H9 (cell line): ENCODE data around the gene ENTPD6. TPM values are rescaled to one million over a fixed set of nuclear protein-coding genes. Genes with fewer than 3 reads are reported as not detected.

Experiments
- DNase-seq: peaks from one replicate; pipeline ENCODE4 v3.0.0-alpha.2; 2017
- H2AFZ ChIP-seq: one replicate; pipeline ENCODE4 v1.6.1; 2013; ENCODE audit warnings: mild to moderate bottlenecking, low read length, control low read depth, moderate library complexity
- H2AK5ac ChIP-seq: 2 replicates; pipeline ENCODE4 v1.6.1; 2013; ENCODE audit warnings: low read length, control low read depth, mixed read lengths; ENCODE audit not compliant: insufficient read length
- H2BK120ac ChIP-seq: one replicate; pipeline ENCODE4 v1.6.1; 2013; ENCODE audit warnings: low read depth, mild to moderate bottlenecking, low read length, control low read depth, inconsistent platforms; ENCODE audit not compliant: poor library complexity, severe bottlenecking
- H2BK12ac ChIP-seq: 2 replicates; pipeline ENCODE4 v1.6.1; 2013; ENCODE audit warnings: low read length, control low read depth, mixed read lengths, low read depth; ENCODE audit not compliant: insufficient read length
- H2BK15ac ChIP-seq: 2 replicates; pipeline ENCODE4 v1.6.1; 2013; ENCODE audit warnings: low read depth, low read length, control low read depth
- H2BK20ac ChIP-seq: one replicate; pipeline ENCODE4 v1.6.1; 2013; ENCODE audit warnings: low read depth, mild to moderate bottlenecking, low read length, control low read depth, inconsistent platforms; ENCODE audit not compliant: poor library complexity, severe bottlenecking
- H2BK5ac ChIP-seq: 2 replicates; pipeline ENCODE4 v1.6.1; 2013; ENCODE audit warnings: low read length, control low read depth, mixed read lengths; ENCODE audit not compliant: insufficient read length
- H3K14ac ChIP-seq: 2 replicates; pipeline ENCODE4 v1.6.1; 2013; ENCODE audit warnings: low read length, control low read depth; ENCODE audit not compliant: insufficient read depth
- H3K18ac ChIP-seq: 2 replicates; pipeline ENCODE4 v1.6.1; 2013; ENCODE audit warnings: low read depth, mild to moderate bottlenecking, mixed read lengths, low read length, control low read depth; ENCODE audit not compliant: insufficient read length
- H3K23ac ChIP-seq: 2 replicates; pipeline ENCODE4 v1.6.1; 2013; ENCODE audit warnings: low read length, control low read depth, mixed read lengths, low read depth; ENCODE audit not compliant: insufficient read length
- H3K23me2 ChIP-seq: 2 replicates; pipeline ENCODE4 v1.6.1; 2013; ENCODE audit warnings: low read depth, mild to moderate bottlenecking, mixed read lengths, low read length, control low read depth; ENCODE audit not compliant: insufficient read length, poor library complexity, severe bottlenecking
- H3K27ac ChIP-seq: 2 replicates; pipeline ENCODE4 v1.5.1; 2013; ENCODE audit warnings: low read length, control low read depth, mixed read lengths, low read depth; ENCODE audit not compliant: insufficient read length
- H3K27me3 ChIP-seq: 2 replicates; pipeline ENCODE4 v1.6.1; 2013; ENCODE audit warnings: low read length, control low read depth, inconsistent platforms; ENCODE audit not compliant: insufficient read depth
- H3K4ac ChIP-seq: 2 replicates; pipeline ENCODE4 v1.6.1; 2013; ENCODE audit warnings: low read depth, mild to moderate bottlenecking, control low read depth, inconsistent platforms, low read length, moderate library complexity
- H3K4me1 ChIP-seq: 2 replicates; pipeline ENCODE4 v1.6.1; 2013; ENCODE audit warnings: low read length, control low read depth, inconsistent platforms; ENCODE audit not compliant: insufficient read depth
- H3K4me2 ChIP-seq: 2 replicates; pipeline ENCODE4 v1.6.1; 2013; ENCODE audit warnings: low read length, control low read depth, mixed read lengths; ENCODE audit not compliant: insufficient read length, insufficient read depth
- H3K56ac ChIP-seq: 2 replicates; pipeline ENCODE4 v1.6.1; 2013; ENCODE audit warnings: low read depth, mild to moderate bottlenecking, mixed read lengths, low read length, control low read depth; ENCODE audit not compliant: insufficient read length
- H3K79me1 ChIP-seq: 2 replicates; pipeline ENCODE4 v1.6.1; 2013; ENCODE audit warnings: low read depth, mild to moderate bottlenecking, moderate library complexity, low read length, control low read depth, inconsistent platforms; ENCODE audit not compliant: insufficient read depth, poor library complexity, severe bottlenecking
- H3K79me2 ChIP-seq: 2 replicates; pipeline ENCODE4 v1.6.1; 2013; ENCODE audit warnings: low read length, control low read depth, inconsistent platforms; ENCODE audit not compliant: insufficient read depth
- H3K9ac ChIP-seq: 2 replicates; pipeline ENCODE4 v1.6.1; 2013; ENCODE audit warnings: low read length, control low read depth, mixed read lengths; ENCODE audit not compliant: insufficient read length; ENCODE audit errors: extremely low read depth
- H3K9me3 ChIP-seq: one replicate; pipeline ENCODE4 v1.6.1; 2013; ENCODE audit warnings: low read depth, low read length, inconsistent platforms; ENCODE audit not compliant: control insufficient read depth
- H3T11ph ChIP-seq: one replicate; pipeline ENCODE4 v1.6.1; 2013; ENCODE audit warnings: mild to moderate bottlenecking, low read length, control low read depth, inconsistent platforms
- H4K20me1 ChIP-seq: one replicate; pipeline ENCODE4 v1.6.1; 2013; ENCODE audit not compliant: control insufficient read depth, insufficient read length, insufficient read depth
- H4K5ac ChIP-seq: 2 replicates; pipeline ENCODE4 v1.6.1; 2013; ENCODE audit warnings: low read depth, mild to moderate bottlenecking, mixed read lengths, low read length, control low read depth; ENCODE audit not compliant: insufficient read length
- H4K8ac ChIP-seq: replicated peaks from 2 replicates; pipeline ENCODE4 v1.6.1; 2013; ENCODE audit warnings: low read length, control low read depth, mixed read lengths, low read depth; ENCODE audit not compliant: insufficient read length
- H4K91ac ChIP-seq: 2 replicates; pipeline ENCODE4 v1.6.1; 2013; ENCODE audit warnings: low read depth, mild to moderate bottlenecking, moderate library complexity, mixed read lengths, low read length, control low read depth; ENCODE audit not compliant: insufficient read length
- H3K27ac Mint-ChIP-seq, 3 experiments: 2 replicates in 2 of 3; 3 replicates in 1 of 3; pipeline ENCODE4 v1.8.0; 2020 to 2021; ENCODE audit warnings: mixed read lengths in 3 of 3, mild to moderate bottlenecking in 1 of 3, moderate library complexity in 1 of 3
- H3K27me3 Mint-ChIP-seq: 2 replicates; pipeline ENCODE4 v1.8.0; 2021; ENCODE audit warnings: low read depth, mild to moderate bottlenecking, moderate library complexity, mixed read lengths
- H3K36me3 Mint-ChIP-seq, 3 experiments: 2 replicates in 2 of 3; 3 replicates in 1 of 3; pipeline ENCODE4 v1.8.0; 2020 to 2021; ENCODE audit warnings: low read depth in 3 of 3, mixed read lengths in 3 of 3; ENCODE audit not compliant: insufficient read depth in 1 of 3
- H3K4me1 Mint-ChIP-seq, 2 experiments: 2 replicates each; pipeline ENCODE4 v1.8.0; 2020; ENCODE audit warnings: mixed read lengths in 2 of 2
- H3K4me3 Mint-ChIP-seq, 2 experiments: 2 replicates in 1 of 2; 3 replicates in 1 of 2; pipeline ENCODE4 v1.8.0; 2020 to 2021; ENCODE audit warnings: mild to moderate bottlenecking in 2 of 2, mixed read lengths in 2 of 2, moderate library complexity in 1 of 2
- H3K9me3 Mint-ChIP-seq, 2 experiments: 2 replicates in 1 of 2; 3 replicates in 1 of 2; pipeline ENCODE4 v1.8.0; 2020; ENCODE audit warnings: mild to moderate bottlenecking in 2 of 2, mixed read lengths in 2 of 2, moderate library complexity in 1 of 2
- WGBS: extraction: QIAGEN DNeasy Blood & Tissue Kit; methylation state at CpG from one replicate; pipeline ENCODE4 v1.1.7; 2013; ENCODE audit warnings: missing lambda C conversion rate, low lambda C conversion rate, mixed read lengths; ENCODE audit not compliant: insufficient read length; ENCODE audit errors: extremely low coverage; 5-methylcytosine and 5-hydroxymethylcytosine counted together
- total RNA-seq: library from RNA; stranded (reverse); gene quantifications from 2 replicates; pipeline ENCODE4 v1.2.1, GENCODE V29; 2021
- TF ChIP-seq, protein P1 (sequence below): fragments of 200-600 bp; sonication (generic); conservative IDR thresholded peaks from 3 replicates; pipeline ENCODE4 v1.8.0; 2021; ENCODE audit warnings: antibody characterized with exemption, mild to moderate bottlenecking

Gene ENTPD6
- total RNA-seq, 1 experiment from 2014 or later = 57.4 TPM

DNA sequence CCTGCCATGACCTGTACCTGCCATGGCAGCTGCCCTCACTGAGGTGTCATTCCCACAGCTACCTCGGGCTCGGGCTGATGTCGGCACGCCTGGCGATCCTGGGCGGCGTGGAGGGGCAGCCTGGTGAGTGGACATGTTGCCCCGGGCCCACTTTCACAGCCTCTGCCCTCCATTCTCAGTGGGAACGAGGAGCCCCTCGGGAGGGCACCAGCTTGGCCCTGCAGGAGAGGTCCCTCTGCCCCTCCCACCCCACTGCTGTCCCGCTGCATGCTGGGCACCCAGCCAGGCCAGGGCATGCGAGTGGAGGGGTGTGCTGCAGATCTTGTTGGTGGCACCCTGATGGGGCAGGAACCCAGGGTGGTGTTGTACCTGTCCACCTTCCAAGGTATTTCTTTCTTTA, 23.0 kb downstream of the ENTPD6 start:
- Mint-ChIP-seq H3K27me3 (no peaks in the 10 kb centered on the region), H3K9me3 (no peaks in the 10 kb centered on the region), H3K4me1 (peaks cover 13 to 15% of the 10 kb centered on the region in 2 experiments), H3K4me3 (no peak overlapping the region), H3K36me3 (peaks cover 5 to 55% (median 20%) of the 10 kb centered on the region in 3 experiments; a peak in 6 of 7 replicates), H3K27ac (no peak overlapping the region)
- H2AK5ac ChIP-seq = no peak overlapping the region
- no peaks in the 10 kb centered on the region for H4K20me1 ChIP-seq
- H3K4me1 ChIP-seq = no peaks in the 10 kb centered on the region
- no CpG with 5 or more reads among the region's 12 CpGs for WGBS
- no peak overlapping the region for H2BK12ac ChIP-seq
- H4K91ac ChIP-seq = no peak overlapping the region
- H3K4ac ChIP-seq = no peak overlapping the region
- H3K79me2 ChIP-seq = no peaks in the 10 kb centered on the region
- no peak overlapping the region for H3K56ac ChIP-seq
- no peak overlapping the region for H3K4me2 ChIP-seq
- H3K14ac ChIP-seq = no peak overlapping the region
- no peak overlapping the region for H3K9ac ChIP-seq
- no peak overlapping the region for H2BK120ac ChIP-seq
- no peak overlapping the region for H3T11ph ChIP-seq
- no peak for DNase-seq
- no peaks in the 10 kb centered on the region for H3K79me1 ChIP-seq
- H3K18ac ChIP-seq = no peak overlapping the region
- H2BK20ac ChIP-seq = no peak overlapping the region
- H4K5ac ChIP-seq = no peak overlapping the region
- no peaks in the 10 kb centered on the region for H3K23me2 ChIP-seq
- H4K8ac ChIP-seq = no peak overlapping the region
- no peak overlapping the region for H3K23ac ChIP-seq
- H2BK5ac ChIP-seq = no peak overlapping the region
- no peaks in the 10 kb centered on the region for H3K27me3 ChIP-seq
- TF ChIP-seq, protein P1, sequence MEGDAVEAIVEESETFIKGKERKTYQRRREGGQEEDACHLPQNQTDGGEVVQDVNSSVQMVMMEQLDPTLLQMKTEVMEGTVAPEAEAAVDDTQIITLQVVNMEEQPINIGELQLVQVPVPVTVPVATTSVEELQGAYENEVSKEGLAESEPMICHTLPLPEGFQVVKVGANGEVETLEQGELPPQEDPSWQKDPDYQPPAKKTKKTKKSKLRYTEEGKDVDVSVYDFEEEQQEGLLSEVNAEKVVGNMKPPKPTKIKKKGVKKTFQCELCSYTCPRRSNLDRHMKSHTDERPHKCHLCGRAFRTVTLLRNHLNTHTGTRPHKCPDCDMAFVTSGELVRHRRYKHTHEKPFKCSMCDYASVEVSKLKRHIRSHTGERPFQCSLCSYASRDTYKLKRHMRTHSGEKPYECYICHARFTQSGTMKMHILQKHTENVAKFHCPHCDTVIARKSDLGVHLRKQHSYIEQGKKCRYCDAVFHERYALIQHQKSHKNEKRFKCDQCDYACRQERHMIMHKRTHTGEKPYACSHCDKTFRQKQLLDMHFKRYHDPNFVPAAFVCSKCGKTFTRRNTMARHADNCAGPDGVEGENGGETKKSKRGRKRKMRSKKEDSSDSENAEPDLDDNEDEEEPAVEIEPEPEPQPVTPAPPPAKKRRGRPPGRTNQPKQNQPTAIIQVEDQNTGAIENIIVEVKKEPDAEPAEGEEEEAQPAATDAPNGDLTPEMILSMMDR = no peak
- H2AFZ ChIP-seq = no peak overlapping the region
- no peaks in the 10 kb centered on the region for H3K9me3 ChIP-seq
- no peak overlapping the region for H3K27ac ChIP-seq
- no peak overlapping the region for H2BK15ac ChIP-seq
